H1 (cell line): ENCODE data around the gene DDIAS. TPM values are rescaled to one million over a fixed set of nuclear protein-coding genes. Genes with fewer than 3 reads are reported as not detected.

Source experiments
- CTCF ChIA-PET: fragments of 300-600 bp; sonication (Branson Sonifier 250); formaldehyde crosslinking; loops from one replicate; lab custom pipeline; 2021; ENCODE audit not compliant: partially characterized antibody; lab: Charles Lee
- POLR2A ChIA-PET: fragments of 300-600 bp; sonication (Branson Sonifier 250); formaldehyde crosslinking; loops from one replicate; lab custom pipeline; 2021; ENCODE audit warnings: inconsistent platforms; ENCODE audit not compliant: partially characterized antibody; lab: Charles Lee
- DNase-seq, 2 experiments: peaks; one replicate each; pipeline versions ENCODE4 v3.0.0 to v3.0.0-alpha.2; 2010 to 2022; ENCODE audit warnings: low spot score in 2 of 2, low read depth in 1 of 2, mixed read lengths in 1 of 2
- FAIRE-seq: peaks from 2 replicates; lab custom pipeline; 2011; peaks lifted over from hg19 to GRCh38; lab: Jason Lieb, UNC
- H2AFZ ChIP-seq: 2 replicates; pipeline ENCODE4 v1.8.1; 2012; ENCODE audit warnings: low read length, inconsistent platforms
- H2AK5ac ChIP-seq: 2 replicates; pipeline ENCODE4 v1.6.1; 2013; ENCODE audit warnings: low read depth, low read length
- H2BK120ac ChIP-seq: replicated peaks from 2 replicates; pipeline ENCODE3; 2013; ENCODE audit warnings: low read depth, low read length, inconsistent platforms
- H2BK12ac ChIP-seq: 2 replicates; pipeline ENCODE4 v1.6.1; 2013; ENCODE audit warnings: low read depth, low read length
- H2BK15ac ChIP-seq: 2 replicates; pipeline ENCODE4 v1.6.1; 2013; ENCODE audit warnings: low read length
- H2BK20ac ChIP-seq: 2 replicates; pipeline ENCODE4 v1.6.1; 2013; ENCODE audit warnings: low read length
- H2BK5ac ChIP-seq: 2 replicates; pipeline ENCODE4 v1.6.1; 2013; ENCODE audit warnings: low read depth, low read length
- H3K14ac ChIP-seq: 2 replicates; pipeline ENCODE4 v1.6.1; 2013; ENCODE audit warnings: inconsistent platforms; ENCODE audit not compliant: insufficient read length
- H3K18ac ChIP-seq: 2 replicates; pipeline ENCODE4 v1.6.1; 2013; ENCODE audit warnings: low read length; ENCODE audit errors: extremely low read depth
- H3K23ac ChIP-seq: 2 replicates; pipeline ENCODE4 v1.6.1; 2013; ENCODE audit warnings: inconsistent platforms; ENCODE audit not compliant: insufficient read length
- H3K23me2 ChIP-seq: 2 replicates; pipeline ENCODE4 v1.6.1; 2013; ENCODE audit warnings: low read depth, low read length
- H3K27ac ChIP-seq: 2 replicates; pipeline ENCODE4 v1.6.1; 2011; ENCODE audit warnings: low read depth, low read length, inconsistent platforms
- H3K27me3 ChIP-seq, 4 experiments: replicated peaks in 1 of 4; 1 replicate in 1 of 4; 2 replicates in 3 of 4; pipeline versions ENCODE4 v1.6.1 to v1.8.1; 2011 to 2013; ENCODE audit warnings: low read length in 3 of 4, mild to moderate bottlenecking in 3 of 4, inconsistent platforms in 2 of 4, mixed read lengths in 2 of 4, moderate library complexity in 1 of 4; ENCODE audit not compliant: control insufficient read depth in 3 of 4, insufficient read depth in 3 of 4; ENCODE audit errors: extremely low read depth in 1 of 4
- H3K36me3 ChIP-seq, 4 experiments: 2 replicates each; pipeline versions ENCODE4 v1.6.1 to v1.8.1; 2011 to 2013; ENCODE audit warnings: mild to moderate bottlenecking in 4 of 4, low read length in 3 of 4, moderate library complexity in 2 of 4, control low read depth in 1 of 4, inconsistent platforms in 1 of 4; ENCODE audit not compliant: insufficient read depth in 4 of 4, control insufficient read depth in 2 of 4
- H3K4ac ChIP-seq: replicated peaks from 2 replicates; pipeline ENCODE3; 2013; ENCODE audit warnings: low read length, low read depth, mixed read lengths, inconsistent platforms; ENCODE audit not compliant: insufficient read length
- H3K4me1 ChIP-seq, 4 experiments: replicated peaks in 1 of 4; 1 replicate in 1 of 4; 2 replicates in 3 of 4; pipeline versions ENCODE4 v1.6.1 to v1.8.1; 2011 to 2013; ENCODE audit warnings: low read length in 3 of 4, inconsistent platforms in 2 of 4, mixed read lengths in 1 of 4; ENCODE audit not compliant: insufficient read depth in 4 of 4, control insufficient read depth in 3 of 4
- H3K4me2 ChIP-seq, 2 experiments: 2 replicates each; pipeline versions ENCODE4 v1.6.1 to v1.8.1; 2011 to 2013; ENCODE audit warnings: low read depth in 2 of 2, low read length in 2 of 2, control low read depth in 1 of 2, inconsistent platforms in 1 of 2, mild to moderate bottlenecking in 1 of 2; ENCODE audit not compliant: insufficient read depth in 1 of 2
- H3K4me3 ChIP-seq, 4 experiments: fragments of 200-600, 300-600 bp in 1 of 4; sonication (generic), shearing (Covaris generic), sonication (Bioruptor Twin) in 1 of 4; 2 replicates each; pipeline versions ENCODE4 v1.5.1 to v1.8.1; 2011 to 2016; ENCODE audit warnings: low read length in 4 of 4, low read depth in 3 of 4, control low read depth in 2 of 4, inconsistent platforms in 2 of 4, mild to moderate bottlenecking in 2 of 4, mixed read lengths in 1 of 4, moderate library complexity in 1 of 4; ENCODE audit not compliant: insufficient read depth in 2 of 4; ENCODE audit errors: extremely low read depth in 1 of 4
- H3K56ac ChIP-seq: replicated peaks from 2 replicates; pipeline ENCODE3; 2013; ENCODE audit warnings: low read depth, mild to moderate bottlenecking, mixed read lengths, low read length, inconsistent platforms; ENCODE audit not compliant: insufficient read length
- H3K79me1 ChIP-seq: 2 replicates; pipeline ENCODE4 v1.6.1; 2013; ENCODE audit warnings: low read depth, low read length, control low read depth
- H3K79me2 ChIP-seq, 2 experiments: 2 replicates each; pipeline versions ENCODE4 v1.6.1 to v1.8.1; 2012 to 2013; ENCODE audit warnings: low read length in 2 of 2, mild to moderate bottlenecking in 2 of 2, inconsistent platforms in 1 of 2; ENCODE audit not compliant: insufficient read depth in 2 of 2, control insufficient read depth in 1 of 2
- H3K9ac ChIP-seq, 4 experiments: replicated peaks in 1 of 4; 1 replicate in 1 of 4; 2 replicates in 3 of 4; pipeline versions ENCODE4 v1.6.1 to v1.8.1; 2011 to 2013; ENCODE audit warnings: low read depth in 3 of 4, low read length in 3 of 4, control low read depth in 2 of 4, mild to moderate bottlenecking in 2 of 4, moderate library complexity in 2 of 4, inconsistent platforms in 1 of 4; ENCODE audit errors: extremely low read depth in 1 of 4
- H3K9me3 ChIP-seq, 2 experiments: 2 replicates each; pipeline versions ENCODE4 v1.6.1 to v1.8.1; 2012 to 2013; ENCODE audit warnings: mild to moderate bottlenecking in 2 of 2, moderate library complexity in 2 of 2, control low read depth in 1 of 2, inconsistent platforms in 1 of 2, low read depth in 1 of 2, low read length in 1 of 2, mixed read lengths in 1 of 2; ENCODE audit not compliant: insufficient read depth in 2 of 2
- H4K20me1 ChIP-seq, 2 experiments: replicated peaks in 1 of 2; 2 replicates each; pipeline versions ENCODE3 to v1.8.1; 2011 to 2013; ENCODE audit warnings: inconsistent platforms in 2 of 2, low read length in 2 of 2, mild to moderate bottlenecking in 1 of 2; ENCODE audit not compliant: insufficient read depth in 2 of 2, control insufficient read depth in 1 of 2
- H4K5ac ChIP-seq: 2 replicates; pipeline ENCODE4 v1.6.1; 2013; ENCODE audit warnings: low read length, low read depth, mixed read lengths, inconsistent platforms; ENCODE audit not compliant: insufficient read length
- H4K8ac ChIP-seq: 2 replicates; pipeline ENCODE4 v1.8.0; 2013; ENCODE audit warnings: mild to moderate bottlenecking, moderate library complexity, low read length, inconsistent platforms; ENCODE audit not compliant: insufficient read depth; ENCODE audit errors: extremely low read depth
- H4K91ac ChIP-seq: replicated peaks from 2 replicates; pipeline ENCODE3; 2013; ENCODE audit warnings: low read length, mixed read lengths, inconsistent platforms; ENCODE audit not compliant: insufficient read length
- ASH2L ChIP-seq: fragments of 200-600, 300-600 bp; sonication (generic); IDR thresholded peaks from one replicate; pipeline ENCODE4 v1.7.1; 2017; ENCODE audit warnings: low read length
- CEBPB ChIP-seq: IDR thresholded peaks from 2 replicates; pipeline ENCODE4 v1.6.1; 2012; ENCODE audit warnings: low read depth, low read length
- JUN ChIP-seq: IDR thresholded peaks from 2 replicates; pipeline ENCODE4 v1.6.1; 2011; ENCODE audit warnings: low read depth, mild to moderate bottlenecking, improper control_type of control experiment, low read length
- JUND ChIP-seq: IDR thresholded peaks from 2 replicates; pipeline ENCODE4 v1.6.1; 2011; ENCODE audit warnings: mild to moderate bottlenecking, improper control_type of control experiment, low read length
- KDM4A ChIP-seq: IDR thresholded peaks from one replicate; pipeline ENCODE4 v1.7.1; 2012; ENCODE audit warnings: low read depth, mild to moderate bottlenecking, moderate library complexity, low read length, inconsistent platforms; ENCODE audit not compliant: severe bottlenecking
- NANOG ChIP-seq: IDR thresholded peaks from 2 replicates; pipeline ENCODE4 v1.6.1; 2011; ENCODE audit warnings: low read length, low read depth, mild to moderate bottlenecking, inconsistent platforms; ENCODE audit not compliant: insufficient read depth, poor library complexity, severe bottlenecking
- POLR2AphosphoS5 ChIP-seq: IDR thresholded peaks from 2 replicates; pipeline ENCODE4 v1.6.1; 2011; ENCODE audit warnings: low read depth, low read length
- RNF2 ChIP-seq: fragments of 200-900, 300-1000 bp; sonication (generic); IDR thresholded peaks from 2 replicates; pipeline ENCODE4 v1.7.1; 2016; ENCODE audit warnings: borderline replicate concordance, low read depth, mild to moderate bottlenecking, antibody characterized with exemption, low read length; ENCODE audit not compliant: poor library complexity, severe bottlenecking; ENCODE audit errors: missing control alignments
- RXRA ChIP-seq: IDR thresholded peaks from 2 replicates; pipeline ENCODE4 v1.6.1; 2011; ENCODE audit warnings: low read depth, mild to moderate bottlenecking, low read length, moderate library complexity; ENCODE audit not compliant: insufficient read depth
- SP2 ChIP-seq: IDR thresholded peaks from 2 replicates; pipeline ENCODE4 v1.6.1; 2012; ENCODE audit warnings: mild to moderate bottlenecking, low read length, inconsistent platforms
- TBP ChIP-seq: IDR thresholded peaks from 2 replicates; pipeline ENCODE4 v1.6.1; 2011; ENCODE audit warnings: low read depth, low read length, improper control_type of control experiment
- YY1 ChIP-seq: IDR thresholded peaks from 2 replicates; pipeline ENCODE4 v1.6.1; 2011; ENCODE audit warnings: low read depth, mild to moderate bottlenecking, low read length
- ZNF274 ChIP-seq: IDR thresholded peaks from 2 replicates; pipeline ENCODE4 v1.7.0; 2012; ENCODE audit warnings: low read length, borderline replicate concordance; ENCODE audit errors: extremely low read depth
- WGBS, 2 experiments: shearing (Covaris generic) in 1 of 2; methylation state at CpG; one replicate each; pipeline versions ENCODE4 v1.1.6 to v1.1.7; 2013 to 2015; ENCODE audit warnings: low lambda C conversion rate in 2 of 2, mixed read lengths in 2 of 2, inconsistent platforms in 1 of 2, low coverage in 1 of 2, missing lambda C conversion rate in 1 of 2; ENCODE audit not compliant: insufficient replicate concordance in 2 of 2, insufficient coverage in 1 of 2, insufficient read length in 1 of 2; ENCODE audit errors: extremely low coverage in 1 of 2, missing lambda C conversion rate in 1 of 2; 5-methylcytosine and 5-hydroxymethylcytosine counted together
- polyA plus RNA-seq, 7 experiments: library from polyadenylated mRNA; depleted of rRNA in 3 of 7; stranded (reverse) in 5 of 7; unstranded in 2 of 7; fragments of >200 nt in 5 of 7; fragments of 200-250 nt in 2 of 7; gene quantifications; 1 replicate in 5 of 7; 2 replicates in 1 of 7; 4 replicates in 1 of 7; pipeline versions ENCODE4 v1.2.1 to v1.2.3, GENCODE V29; 2011 to 2013; ENCODE audit warnings: missing spikeins in 2 of 7, mixed read lengths in 2 of 7
- total RNA-seq: library from RNA; stranded (reverse); fragmentation: NEBNext Ultra II Directional; extraction: Animal tissue kit (Norgen Biotek cat#: 25700); gene quantifications from 2 replicates; pipeline ENCODE4 v1.2.1, GENCODE V29; 2021

The DDIAS gene
- total and polyA plus RNA-seq, 2 of the 8 experiments (the other 6 are each of a cell fraction or from before 2014, with no cell fraction given) = 11.6 to 25.7 TPM

DNA sequence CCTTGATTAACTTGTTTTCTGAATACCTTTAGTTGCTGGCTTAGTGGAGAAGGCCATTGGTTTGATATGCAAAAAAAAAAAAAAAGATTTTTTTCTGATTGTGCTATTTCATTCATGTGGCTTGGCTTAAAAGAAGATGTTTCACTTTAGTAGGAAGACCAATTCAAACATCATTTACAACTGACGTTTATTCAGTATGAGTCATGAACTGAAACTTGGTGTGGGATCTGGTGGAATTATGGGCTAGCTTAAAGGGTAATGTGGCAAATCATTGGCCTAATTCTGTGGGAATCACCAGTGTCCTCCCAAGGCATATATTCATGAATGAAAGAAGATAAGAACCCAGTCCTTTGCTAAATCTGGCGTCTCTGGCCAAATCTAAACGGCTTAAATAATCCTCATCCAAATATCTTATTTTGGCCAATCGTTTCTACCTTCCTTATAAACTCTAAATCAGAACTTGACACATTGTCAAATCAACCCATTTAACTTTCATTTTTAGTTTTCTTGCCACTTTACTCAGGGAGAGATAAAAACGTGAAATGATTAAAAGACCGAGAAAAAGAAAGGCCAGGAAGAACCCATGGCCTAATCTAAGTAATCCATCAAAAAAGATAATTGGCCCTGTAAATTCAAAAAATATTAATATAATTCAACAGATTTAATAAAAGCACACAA, 77.0 kb downstream of the DDIAS start:
- H2AFZ ChIP-seq = no peak overlapping the region
- H2AK5ac ChIP-seq = no peak overlapping the region
- no peaks in the 10 kb centered on the region for H3K4me1 ChIP-seq
- whole genome bisulfite sequencing, 2 experiments = 85 to 100% methylated on average over 1 to 6 of the region's 6 CpGs
- no peak overlapping the region for H3K23ac ChIP-seq
- H2BK20ac ChIP-seq = no peak overlapping the region
- no peak overlapping the region for H4K5ac ChIP-seq
- no peaks in the 10 kb centered on the region for H3K36me3 ChIP-seq
- H3K4me3 ChIP-seq = no peak overlapping the region
- no peak overlapping the region for H4K8ac ChIP-seq
- H4K20me1 ChIP-seq = no peaks in the 10 kb centered on the region
- H3K9ac ChIP-seq = no peak overlapping the region
- ChIA-PET POLR2A (no interaction called here), CTCF (no interaction called here)
- no peak overlapping the region for H2BK15ac ChIP-seq
- H3K27me3 ChIP-seq = no peaks in the 10 kb centered on the region
- no peak overlapping the region for H3K56ac ChIP-seq
- H3K18ac ChIP-seq = no peak overlapping the region
- H2BK5ac ChIP-seq = no peak overlapping the region
- no peak overlapping the region for H2BK12ac ChIP-seq
- H3K4ac ChIP-seq = no peak overlapping the region
- no peaks in the 10 kb centered on the region for H3K79me2 ChIP-seq
- no peak overlapping the region for H3K4me2 ChIP-seq
- H3K9me3 ChIP-seq = no peaks in the 10 kb centered on the region
- no peaks in the 10 kb centered on the region for H3K23me2 ChIP-seq
- no peaks in the 10 kb centered on the region for H3K79me1 ChIP-seq
- H4K91ac ChIP-seq = no peak overlapping the region
- H3K27ac ChIP-seq = no peak overlapping the region
- DNase-seq (no peak), FAIRE-seq (no peak)
- H2BK120ac ChIP-seq = no peak overlapping the region
- H3K14ac ChIP-seq = no peak overlapping the region
- TF ChIP-seq JUND (no peak), CEBPB (no peak), POLR2AphosphoS5 (no peak), TBP (no peak), RXRA (no peak), JUN (no peak), NANOG (no peak), SP2 (no peak), ZNF274 (no peak), YY1 (no peak), ASH2L (no peak), RNF2 (no peak), KDM4A (no peak)
